HEK293T (cell line): ENCODE data around the gene AGAP1.

Source experiments
- ARNT ChIP-seq: fragments of 450-650 bp; IDR thresholded peaks from 2 replicates; pipeline ENCODE4 v1.6.1; 2017; ENCODE audit warnings: mild to moderate bottlenecking
- BHLHE40 ChIP-seq: fragments of 450-650 bp; IDR thresholded peaks from 2 replicates; pipeline ENCODE4 v1.6.1; 2016; ENCODE audit warnings: mild to moderate bottlenecking, moderate library complexity, borderline replicate concordance
- CTBP1 ChIP-seq: fragments of 450-650 bp; IDR thresholded peaks from 2 replicates; pipeline ENCODE4 v1.6.1; 2016; ENCODE audit warnings: borderline replicate concordance
- ELF4 ChIP-seq: fragments of 450-650 bp; IDR thresholded peaks from 2 replicates; pipeline ENCODE4 v1.6.1; 2017; ENCODE audit warnings: antibody characterized with exemption
- FOXA1 ChIP-seq: fragments of 450-650 bp; IDR thresholded peaks from 2 replicates; pipeline ENCODE4 v1.6.1; 2016; ENCODE audit warnings: mild to moderate bottlenecking
- FOXK2 ChIP-seq: fragments of 450-650 bp; IDR thresholded peaks from 2 replicates; pipeline ENCODE4 v1.6.1; 2016; ENCODE audit warnings: mild to moderate bottlenecking
- FOXM1 ChIP-seq: fragments of 450-650 bp; IDR thresholded peaks from 2 replicates; pipeline ENCODE4 v1.6.1; 2017; ENCODE audit warnings: mild to moderate bottlenecking, borderline replicate concordance
- HDGF ChIP-seq: fragments of 450-650 bp; IDR thresholded peaks from 2 replicates; pipeline ENCODE4 v1.6.1; 2017; ENCODE audit warnings: antibody characterized with exemption, borderline replicate concordance
- LEF1 ChIP-seq: fragments of 450-650 bp; IDR thresholded peaks from 2 replicates; pipeline ENCODE4 v1.6.1; 2017; ENCODE audit warnings: mild to moderate bottlenecking, borderline replicate concordance
- NFRKB ChIP-seq: fragments of 450-650 bp; IDR thresholded peaks from 2 replicates; pipeline ENCODE4 v1.6.1; 2016; ENCODE audit warnings: mild to moderate bottlenecking, moderate library complexity
- SP1 ChIP-seq: fragments of 450-650 bp; IDR thresholded peaks from 2 replicates; pipeline ENCODE4 v1.6.1; 2017
- TARDBP ChIP-seq: fragments of 450-650 bp; IDR thresholded peaks from 2 replicates; pipeline ENCODE4 v1.6.1; 2016
- ZNF384 ChIP-seq: fragments of 450-650 bp; IDR thresholded peaks from 2 replicates; pipeline ENCODE4 v1.6.1; 2016
- TF ChIP-seq, protein P1 (sequence below): fragments of 450-650 bp; IDR thresholded peaks from 2 replicates; pipeline ENCODE4 v1.6.1; 2016

DNA sequence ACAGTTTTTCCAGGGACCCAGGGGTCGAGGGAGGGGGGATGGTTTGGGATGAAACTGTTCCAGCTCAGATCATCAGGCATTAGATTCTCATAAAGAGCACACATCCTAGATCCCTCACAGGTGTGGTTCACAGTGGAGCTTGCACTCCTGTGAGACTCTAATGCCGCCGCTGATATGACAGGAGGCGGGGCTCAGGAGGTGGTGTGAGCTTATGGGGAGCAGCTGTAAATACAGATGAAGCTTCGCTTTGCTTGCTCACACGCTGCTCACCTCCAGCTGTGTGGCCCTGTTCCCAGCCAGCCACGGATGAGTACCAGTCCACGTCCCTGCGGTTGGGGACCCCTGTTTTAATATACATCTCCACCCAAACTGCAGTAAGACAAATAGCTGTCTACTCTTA lies 204.2 kb downstream of the AGAP1 start:
- TF ChIP-seq SP1 (no peak), FOXM1 (no peak), BHLHE40 (no peak), ARNT (no peak), FOXK2 (no peak), HDGF (no peak), TARDBP (no peak), ZNF384 (no peak), NFRKB (no peak), LEF1 (no peak), FOXA1 (no peak), ELF4 (no peak), CTBP1 (no peak)
- TF ChIP-seq, protein P1, sequence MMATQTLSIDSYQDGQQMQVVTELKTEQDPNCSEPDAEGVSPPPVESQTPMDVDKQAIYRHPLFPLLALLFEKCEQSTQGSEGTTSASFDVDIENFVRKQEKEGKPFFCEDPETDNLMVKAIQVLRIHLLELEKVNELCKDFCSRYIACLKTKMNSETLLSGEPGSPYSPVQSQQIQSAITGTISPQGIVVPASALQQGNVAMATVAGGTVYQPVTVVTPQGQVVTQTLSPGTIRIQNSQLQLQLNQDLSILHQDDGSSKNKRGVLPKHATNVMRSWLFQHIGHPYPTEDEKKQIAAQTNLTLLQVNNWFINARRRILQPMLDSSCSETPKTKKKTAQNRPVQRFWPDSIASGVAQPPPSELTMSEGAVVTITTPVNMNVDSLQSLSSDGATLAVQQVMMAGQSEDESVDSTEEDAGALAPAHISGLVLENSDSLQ, result no peak
